HUES6 (cell line): ENCODE data around the gene SEPTIN11.

Source experiments
- H3K27ac ChIP-seq: 2 replicates; pipeline ENCODE4 v1.7.0; 2013; ENCODE audit warnings: low read depth, mild to moderate bottlenecking, low read length, inconsistent platforms
- H3K27me3 ChIP-seq: 2 replicates; pipeline ENCODE4 v1.6.1; 2013; ENCODE audit warnings: low read length; ENCODE audit not compliant: control insufficient read depth, insufficient read depth
- H3K36me3 ChIP-seq: 2 replicates; pipeline ENCODE4 v1.6.1; 2013; ENCODE audit warnings: low read length; ENCODE audit not compliant: control insufficient read depth, insufficient read depth
- H3K4me1 ChIP-seq: 2 replicates; pipeline ENCODE4 v1.6.1; 2013; ENCODE audit warnings: low read length; ENCODE audit not compliant: control insufficient read depth, insufficient read depth
- H3K4me3 ChIP-seq: 2 replicates; pipeline ENCODE4 v1.5.1; 2013; ENCODE audit warnings: low read depth, low read length
- H3K9ac ChIP-seq: one replicate; pipeline ENCODE4 v1.6.1; 2013; ENCODE audit warnings: mild to moderate bottlenecking, low read length
- H3K9me3 ChIP-seq: 2 replicates; pipeline ENCODE4 v1.6.1; 2013; ENCODE audit warnings: low read depth, low read length; ENCODE audit not compliant: control insufficient read depth, insufficient read depth

The SEPTIN11 gene

GRCh38 chr4:76931576-76932276, 17.8 kb upstream of the SEPTIN11 start:
- Histone ChIP-seq H3K27ac (no peak overlapping the region), H3K27me3 (no peaks in the 10 kb centered on the region), H3K9ac (no peak overlapping the region), H3K9me3 (peaks cover 2% of the 10 kb centered on the region; the same call in 1 of the 2 replicates), H3K4me3 (no peak overlapping the region), H3K4me1 (no peaks in the 10 kb centered on the region), H3K36me3 (no peaks in the 10 kb centered on the region)

DNA sequence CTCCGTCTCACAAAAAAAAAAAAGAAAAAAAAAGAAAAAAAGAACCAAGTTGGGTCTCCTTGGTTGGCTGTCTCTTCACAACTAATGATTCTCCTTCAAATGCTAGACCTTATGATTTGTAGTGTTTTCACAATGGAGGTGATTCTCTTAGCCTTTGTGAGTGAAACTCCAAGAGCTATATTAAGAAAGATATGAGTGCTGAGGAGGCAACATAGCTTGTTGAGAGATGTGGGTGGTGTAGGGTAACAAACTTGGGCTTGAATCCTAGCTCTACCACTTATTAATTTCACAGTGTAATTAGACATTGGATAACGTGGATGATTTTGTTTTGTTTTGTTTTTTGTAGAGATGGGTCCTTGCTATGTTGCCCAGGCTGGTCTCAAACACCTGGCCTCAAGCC, 10.4 kb upstream of the SEPTIN11 start:
- H3K27ac ChIP-seq: no peak overlapping the region
- no peak overlapping the region for H3K9ac ChIP-seq
- peaks cover 2% of the 10 kb centered on the region; the same call in 1 of the 2 replicates for H3K9me3 ChIP-seq
- H3K36me3 ChIP-seq: no peaks in the 10 kb centered on the region; the same call in 1 of the 2 replicates
- H3K4me3 ChIP-seq: no peak overlapping the region
- no peaks in the 10 kb centered on the region for H3K4me1 ChIP-seq
- H3K27me3 ChIP-seq: no peaks in the 10 kb centered on the region

- H3K4me3 ChIP-seq: no peak overlapping the region
- H3K9ac ChIP-seq: no peak overlapping the region
- H3K27me3 ChIP-seq: peaks cover 5% of the 10 kb centered on the region
- H3K4me1 ChIP-seq: 0 out of 2 replicates have a peak, but pooled peaks cover 8% of the 10 kb centered on the region
- H3K36me3 ChIP-seq: no peaks in the 10 kb centered on the region; the same call in 1 of the 2 replicates
- no peaks in the 10 kb centered on the region; the same call in 1 of the 2 replicates for H3K9me3 ChIP-seq
- H3K27ac ChIP-seq: no peak overlapping the region
Measured at GRCh38 chr4:76943129-76943620, 6.4 kb upstream of the SEPTIN11 start.

GRCh38 chr4:76943790-76944189, 5.8 kb upstream of the SEPTIN11 start:
- peaks cover 11% of the 10 kb centered on the region for H3K27me3 ChIP-seq
- peaks cover 12% of the 10 kb centered on the region; the same call in 1 of the 2 replicates for H3K4me1 ChIP-seq
- H3K27ac ChIP-seq: no peak overlapping the region
- no peak overlapping the region for H3K4me3 ChIP-seq
- no peak overlapping the region for H3K9ac ChIP-seq
- H3K36me3 ChIP-seq: no peaks in the 10 kb centered on the region; the same call in 1 of the 2 replicates
- no peaks in the 10 kb centered on the region; the same call in 1 of the 2 replicates for H3K9me3 ChIP-seq

DNA sequence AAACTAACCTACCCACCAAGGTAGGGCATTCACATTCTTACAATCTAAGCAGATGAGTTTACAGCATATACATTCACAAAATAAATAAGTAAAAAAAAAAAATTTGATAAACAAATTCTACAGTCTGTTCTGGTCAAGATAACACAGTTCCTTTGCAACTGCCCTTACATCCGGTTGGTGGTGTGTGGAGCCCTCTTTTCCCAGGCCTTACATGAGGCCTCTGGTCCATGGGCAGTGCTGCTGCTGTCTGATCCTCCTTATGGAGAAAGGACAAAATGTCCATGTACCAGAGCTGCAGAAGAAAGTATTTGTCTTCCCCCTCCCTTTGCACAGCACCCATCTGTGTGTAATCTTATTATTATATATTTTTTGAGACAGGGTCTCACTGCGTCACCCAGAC, 2.2 kb upstream of the SEPTIN11 start:
- H3K9me3 ChIP-seq: no peaks in the 10 kb centered on the region
- H3K4me3 ChIP-seq: peak overlapping the region; percentile 5; the same call in 1 of the 2 replicates
- H3K4me1 ChIP-seq: peaks cover 25% of the 10 kb centered on the region
- peaks cover 11% of the 10 kb centered on the region for H3K27me3 ChIP-seq
- H3K36me3 ChIP-seq: no peaks in the 10 kb centered on the region; the same call in 1 of the 2 replicates
- no peak overlapping the region for H3K27ac ChIP-seq
- no peak overlapping the region for H3K9ac ChIP-seq

DNA sequence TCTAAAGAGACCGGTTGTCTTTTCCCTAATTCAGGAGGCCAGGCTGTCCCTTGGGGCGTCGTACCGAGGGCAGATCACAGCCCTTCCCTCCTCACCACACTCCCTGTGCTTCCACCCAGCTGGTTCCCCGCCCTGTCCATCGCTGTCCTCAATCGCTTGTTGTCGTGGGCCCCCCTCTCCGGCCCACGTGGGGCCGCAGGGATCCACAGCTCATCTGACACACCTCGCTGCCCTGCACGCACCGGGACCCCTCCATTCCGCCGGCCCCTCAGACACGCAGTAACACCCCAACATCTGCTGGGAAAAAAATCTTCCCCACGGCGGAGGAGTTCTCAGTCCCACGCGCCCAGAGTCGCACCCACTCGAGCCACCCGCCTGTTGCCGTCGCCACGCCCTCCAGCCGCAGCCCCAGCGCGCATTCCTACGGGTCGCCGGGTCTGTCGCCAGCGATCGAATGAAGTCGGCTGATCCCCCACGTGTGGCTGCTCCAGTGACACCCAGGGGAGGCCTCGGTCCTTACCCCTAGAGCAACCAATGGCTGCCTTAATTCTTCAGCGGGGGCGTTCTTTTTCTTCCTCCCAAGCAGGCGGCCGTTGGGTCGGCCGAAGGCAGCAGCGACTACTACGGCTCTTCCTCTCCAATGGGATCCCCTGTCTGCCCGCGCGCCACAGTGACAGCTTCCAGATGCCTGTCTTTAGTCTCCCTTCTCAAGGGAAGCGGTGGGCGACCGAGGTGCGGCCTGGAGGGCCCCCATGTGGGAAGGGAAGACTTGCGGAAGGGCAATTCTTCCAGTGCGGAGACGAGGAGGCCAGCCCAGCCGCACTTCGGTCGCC, 893 bp upstream of the SEPTIN11 start:
- peaks cover 26% of the 10 kb centered on the region for H3K4me1 ChIP-seq
- peak overlapping the region; percentile 91 for H3K4me3 ChIP-seq
- peak overlapping the region; percentile 60; the same call in 1 of the 2 replicates for H3K27ac ChIP-seq
- no peaks in the 10 kb centered on the region for H3K9me3 ChIP-seq
- H3K36me3 ChIP-seq: no peaks in the 10 kb centered on the region
- H3K9ac ChIP-seq: peak overlapping the region; percentile 86
- peaks cover 11% of the 10 kb centered on the region for H3K27me3 ChIP-seq

DNA sequence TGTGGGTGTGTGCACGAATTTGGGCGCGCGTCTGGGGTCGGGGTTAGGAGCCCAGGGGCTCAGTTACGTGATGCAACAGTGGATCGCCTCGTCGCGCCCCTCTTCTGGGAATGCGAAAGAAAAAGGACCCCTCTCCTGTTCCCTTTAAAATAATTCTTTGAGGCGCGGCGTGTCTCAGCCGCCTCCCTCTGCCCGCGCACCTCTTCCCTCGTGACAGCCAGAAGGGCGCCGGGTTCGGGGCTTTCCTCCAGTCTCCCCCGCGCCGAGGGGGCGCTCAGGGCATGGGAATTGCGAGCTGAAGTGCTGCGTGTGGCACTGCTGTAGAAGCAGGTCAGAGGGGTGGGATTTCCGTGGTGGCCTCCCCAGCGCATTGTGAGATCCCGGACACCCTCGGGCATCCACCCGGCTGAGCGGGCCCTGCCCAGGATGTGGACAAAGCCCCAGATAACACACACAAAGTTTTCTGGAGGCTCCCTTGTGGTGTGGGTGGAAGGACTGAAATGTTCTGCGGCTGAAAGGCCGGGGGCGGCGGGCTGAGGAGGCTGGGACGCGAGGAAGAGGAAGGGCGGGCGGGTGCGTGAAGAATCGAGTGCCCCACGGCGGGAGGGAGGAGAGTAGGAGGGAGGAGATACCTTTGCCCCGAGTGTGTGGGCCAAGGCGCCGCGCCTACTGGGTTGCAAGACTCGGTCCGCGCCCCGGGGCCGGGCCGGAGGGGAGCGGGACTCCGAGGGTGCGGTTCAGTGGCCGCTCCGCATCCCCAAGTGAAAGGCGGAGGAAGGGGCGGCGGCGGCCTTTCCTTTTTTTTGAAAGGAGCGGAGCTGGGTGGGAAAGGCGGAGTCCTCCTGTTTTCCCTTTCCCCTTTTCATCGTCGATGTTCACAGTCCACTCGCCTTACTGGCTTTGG, 752 bp downstream of the SEPTIN11 start:
- Histone ChIP-seq H3K27me3 (peaks cover 11% of the 10 kb centered on the region), H3K9ac (peak overlapping the region; percentile 92), H3K4me1 (peaks cover 26% of the 10 kb centered on the region), H3K9me3 (no peaks in the 10 kb centered on the region), H3K4me3 (peak overlapping the region; percentile 91), H3K27ac (peak overlapping the region; percentile 68; the same call in 1 of the 2 replicates), H3K36me3 (peaks cover 2% of the 10 kb centered on the region; the same call in 1 of the 2 replicates)

DNA sequence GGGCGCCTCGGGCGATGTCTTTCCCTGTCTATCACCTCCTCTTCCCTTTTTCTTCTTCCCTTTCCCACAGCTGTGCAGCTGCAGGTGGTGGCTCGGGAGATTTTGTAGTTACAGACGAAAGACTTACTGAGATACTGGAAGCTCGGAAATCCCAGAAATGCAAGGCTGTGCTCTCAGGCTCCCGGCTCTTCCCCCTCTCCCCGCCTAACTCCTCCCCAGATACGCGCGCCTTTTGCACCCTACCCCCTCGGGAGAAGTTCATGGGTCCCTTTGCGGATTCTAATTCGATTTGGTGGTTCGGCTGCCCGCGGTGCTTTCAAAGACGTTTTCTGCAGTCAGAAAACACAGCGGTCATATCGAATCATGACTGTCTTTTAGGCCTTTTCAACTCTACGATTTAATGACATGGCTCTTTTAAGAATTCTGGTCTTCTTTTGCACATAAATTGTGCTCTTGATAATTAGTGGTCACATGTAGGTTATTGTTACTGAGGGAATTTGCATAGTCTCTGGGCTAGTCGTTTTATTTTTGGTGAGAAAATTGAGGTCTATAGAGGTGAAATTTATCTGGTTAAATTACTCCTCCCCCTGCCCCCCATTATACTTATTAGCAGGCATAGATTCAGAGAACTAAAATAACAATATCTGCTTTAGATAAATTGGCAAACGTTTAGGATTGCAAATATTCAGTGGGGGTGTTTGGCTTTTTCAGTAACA, 1.6 kb downstream of the SEPTIN11 start:
- Histone ChIP-seq H3K4me3 (peak overlapping the region; percentile 91), H3K36me3 (peaks cover 2% of the 10 kb centered on the region; the same call in 1 of the 2 replicates), H3K27ac (peak overlapping the region; percentile 68; the same call in 1 of the 2 replicates), H3K4me1 (peaks cover 26% of the 10 kb centered on the region), H3K27me3 (peaks cover 11% of the 10 kb centered on the region), H3K9me3 (no peaks in the 10 kb centered on the region), H3K9ac (peak overlapping the region; percentile 92)

DNA sequence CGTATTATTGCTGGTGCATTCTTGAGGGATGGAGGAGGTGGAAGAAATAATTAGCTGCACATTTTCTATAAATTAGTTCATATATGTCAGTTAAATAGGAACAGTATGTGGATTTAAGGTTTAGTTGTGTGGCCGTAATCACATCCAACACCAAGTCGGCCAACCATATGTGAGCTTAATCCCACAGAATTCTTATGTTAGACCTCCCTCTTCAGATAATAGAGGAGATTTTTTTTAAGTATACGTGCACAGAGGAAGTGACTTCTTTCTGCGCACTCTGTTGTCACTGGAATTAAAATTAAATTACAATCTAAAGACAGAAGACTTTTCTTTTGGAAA, 2.1 kb downstream of the SEPTIN11 start:
- Histone ChIP-seq H3K9me3 (no peaks in the 10 kb centered on the region), H3K27me3 (peaks cover 11% of the 10 kb centered on the region), H3K36me3 (peaks cover 2% of the 10 kb centered on the region; the same call in 1 of the 2 replicates), H3K4me3 (peak overlapping the region; percentile 91), H3K27ac (no peak overlapping the region), H3K9ac (no peak overlapping the region), H3K4me1 (peaks cover 29% of the 10 kb centered on the region)

GRCh38 chr4:76952071-76952470, 2.5 kb downstream of the SEPTIN11 start:
- peak overlapping the region; percentile 91; the same call in 1 of the 2 replicates for H3K4me3 ChIP-seq
- H3K27me3 ChIP-seq: peaks cover 11% of the 10 kb centered on the region
- H3K4me1 ChIP-seq: peaks cover 32% of the 10 kb centered on the region
- no peak overlapping the region for H3K27ac ChIP-seq
- H3K36me3 ChIP-seq: peaks cover 2% of the 10 kb centered on the region; the same call in 1 of the 2 replicates
- no peak overlapping the region for H3K9ac ChIP-seq
- H3K9me3 ChIP-seq: no peaks in the 10 kb centered on the region
